ENCODE measurements around the gene CDKAL1. TPM values are rescaled to one million over a fixed set of nuclear protein-coding genes. Genes with fewer than 3 reads are reported as not detected.

CDKAL1 gene
- total and polyA plus RNA-seq, 2 of the 13 experiments (the other 11 are each of a cell fraction or from before 2014, with no cell fraction given): 9.5 to 27.7 TPM

- TF ChIP-seq E2F2 (CRISPR knock-in tag; IDR thresholded peaks at IDR 0.05; ENCODE audit: borderline replicate concordance) (no peak), ZFP41 (CRISPR knock-in tag; IDR thresholded peaks at IDR 0.05; ENCODE audit: borderline replicate concordance) (no peak), SYNCRIP (IDR thresholded peaks at IDR 0.05; ENCODE audit: insufficient read depth, low read depth, low read length) (no peak), MAX (IDR thresholded peaks at IDR 0.05) (0 out of 2 replicates have a peak, but pooled peaks have one; percentile 25), SRSF1 (optimal IDR thresholded peaks at IDR 0.05; ENCODE audit: low read depth, low read length) (no peak), ZBTB7B (CRISPR knock-in tag; IDR thresholded peaks at IDR 0.05) (no peak), ZC3H4 (CRISPR knock-in tag; IDR thresholded peaks at IDR 0.05; ENCODE audit: borderline replicate concordance) (no peak), NBN (conservative IDR thresholded peaks at IDR 0.05) (no peak), MIXL1 (CRISPR knock-in tag; IDR thresholded peaks at IDR 0.05) (no peak), ZNF24 (IDR thresholded peaks at IDR 0.05) (no peak), ZNF121 (CRISPR knock-in tag; IDR thresholded peaks at IDR 0.05) (peak; percentile 37; the same call in 1 of the 2 replicates), FOXP1 (IDR thresholded peaks at IDR 0.05) (no peak), FOXP1 (CRISPR knock-in tag; IDR thresholded peaks at IDR 0.05) (no peak; the same call in none of the 2 replicates), THAP11 (CRISPR knock-in tag; IDR thresholded peaks at IDR 0.05) (peak; percentile 19; the same call in 1 of the 2 replicates), ELF1 (CRISPR knock-in tag; IDR thresholded peaks at IDR 0.05) (no peak), GPN1 (CRISPR knock-in tag; IDR thresholded peaks at IDR 0.05; ENCODE audit: borderline replicate concordance) (no peak), DNMT3B (CRISPR knock-in tag; conservative IDR thresholded peaks at IDR 0.05) (no peak), ZNF747 (CRISPR knock-in tag; IDR thresholded peaks at IDR 0.05; ENCODE audit: borderline replicate concordance) (no peak), ZHX1 (CRISPR knock-in tag; IDR thresholded peaks at IDR 0.05; ENCODE audit: low read depth) (no peak), POLR2AphosphoS5 (IDR thresholded peaks at IDR 0.05; ENCODE audit: low read depth, low read length) (no peak), ZNF33B (CRISPR knock-in tag; IDR thresholded peaks at IDR 0.05) (no peak), NFRKB (IDR thresholded peaks at IDR 0.05) (no peak), NFIC (IDR thresholded peaks at IDR 0.05; ENCODE audit: low read length) (peak; percentile 60; the same call in 1 of the 2 replicates), SRF (IDR thresholded peaks at IDR 0.05; ENCODE audit: low read depth, low read length) (0 out of 2 replicates have a peak, but pooled peaks have one; percentile 36), ZNF501 (CRISPR knock-in tag; IDR thresholded peaks at IDR 0.05) (no peak), CSRNP1 (CRISPR knock-in tag; IDR thresholded peaks at IDR 0.05) (no peak), GATAD2A (CRISPR knock-in tag; IDR thresholded peaks at IDR 0.05) (peak; percentile 83), ATF3 (CRISPR knock-in tag; IDR thresholded peaks at IDR 0.05) (no peak; the same call in 1 of the 2 replicates), RXRB (CRISPR knock-in tag; IDR thresholded peaks at IDR 0.05; ENCODE audit: borderline replicate concordance) (peak; percentile 44; the same call in 1 of the 2 replicates)
Observed at GRCh38 chr6:21045135-21045700, 511.0 kb downstream of the CDKAL1 start (continued).
